ENCODE measurements around the gene ADAMTS18.
"Not testable (repeated sequence)": the region's sequence is repeated elsewhere in the genome, so short reads cannot be mapped to it uniquely, and the experiment has no call there.

Gene ADAMTS18

DNA sequence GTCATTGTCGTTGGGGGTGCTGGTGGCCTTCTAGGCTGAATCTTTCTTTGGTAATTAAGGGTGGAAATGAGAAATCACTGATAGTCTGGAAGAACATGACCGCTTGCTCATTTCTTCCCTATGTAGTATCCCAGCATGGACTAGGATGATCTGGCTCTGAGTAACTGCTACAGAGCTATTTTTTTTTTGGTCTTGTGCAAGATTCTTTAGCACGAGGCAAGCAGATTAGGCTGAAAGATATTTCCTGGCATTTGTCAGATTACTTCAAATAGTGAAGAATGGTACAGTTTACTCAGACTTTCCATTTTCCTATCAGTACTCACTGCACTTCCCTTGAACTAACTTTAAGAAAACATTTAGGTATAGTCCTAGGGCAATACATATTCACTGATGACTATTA, 146.6 kb downstream of the ADAMTS18 start:
- no peak for DNase-seq (ENCODE audit: low read depth in 3 of 3)

DNA sequence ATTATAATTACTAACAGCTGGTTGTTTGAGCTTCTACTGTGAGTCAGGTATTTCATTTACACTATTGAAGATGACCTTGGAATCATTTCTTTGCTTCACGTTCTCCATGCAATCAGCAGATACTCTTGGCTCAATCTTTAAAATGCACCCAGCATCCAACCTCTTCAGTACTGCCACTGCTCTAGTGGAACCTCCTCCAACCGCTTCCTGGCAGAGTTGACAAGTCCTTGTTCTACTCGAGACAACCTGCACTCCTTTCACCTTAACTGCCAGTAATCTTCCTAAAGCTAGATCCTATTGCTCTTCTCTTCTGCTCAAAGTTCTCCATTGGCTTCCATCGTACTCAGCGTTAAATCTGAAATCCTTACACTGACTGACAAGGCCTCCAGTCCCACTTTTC, 149.2 kb downstream of the ADAMTS18 start:
- no peak for DNase-seq (ENCODE audit: low read depth in 3 of 3)

DNA sequence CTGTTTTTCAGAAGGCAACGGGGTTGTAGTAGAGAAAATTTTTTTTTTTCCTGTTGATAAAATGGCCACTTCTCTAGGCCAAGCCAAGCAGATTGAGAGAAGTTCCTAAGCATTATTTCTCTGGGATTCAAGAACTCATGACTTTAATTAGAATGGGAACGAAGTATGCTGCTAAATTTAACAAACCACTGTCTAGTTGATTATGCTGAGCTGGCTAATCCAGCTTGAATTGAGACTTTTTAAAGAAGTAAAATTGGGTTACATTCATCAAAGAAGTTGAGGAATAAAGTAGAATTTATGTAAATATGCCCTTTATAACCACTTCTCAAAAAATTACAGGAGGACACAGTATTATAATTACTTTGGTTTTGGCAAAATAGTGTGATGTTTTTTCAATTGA, 152.5 kb downstream of the ADAMTS18 start:
- DNase-seq (ENCODE audit: low read depth in 3 of 3), result no peak

DNA sequence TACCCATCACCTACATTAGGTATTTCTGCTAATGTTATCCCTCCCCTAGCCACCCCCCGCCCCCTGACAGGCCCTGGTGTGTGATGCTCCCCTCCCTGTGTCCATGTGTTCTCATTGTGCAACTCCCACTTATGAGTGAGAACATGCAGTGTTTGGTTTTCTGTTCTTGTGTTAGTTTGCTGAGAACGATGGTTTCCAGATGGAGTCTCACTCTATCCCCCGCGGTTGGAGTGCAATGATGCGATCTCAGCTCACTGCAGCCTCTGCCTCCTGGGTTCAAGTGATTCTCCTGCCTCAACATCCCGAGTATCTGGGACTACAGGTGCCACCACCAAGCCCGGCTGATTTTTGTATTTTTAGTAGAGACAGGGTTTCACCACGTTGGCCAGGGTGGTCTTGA, 155.5 kb downstream of the ADAMTS18 start:
- not testable (repeated sequence) for DNase-seq (ENCODE audit: low read depth in 3 of 3)

DNA sequence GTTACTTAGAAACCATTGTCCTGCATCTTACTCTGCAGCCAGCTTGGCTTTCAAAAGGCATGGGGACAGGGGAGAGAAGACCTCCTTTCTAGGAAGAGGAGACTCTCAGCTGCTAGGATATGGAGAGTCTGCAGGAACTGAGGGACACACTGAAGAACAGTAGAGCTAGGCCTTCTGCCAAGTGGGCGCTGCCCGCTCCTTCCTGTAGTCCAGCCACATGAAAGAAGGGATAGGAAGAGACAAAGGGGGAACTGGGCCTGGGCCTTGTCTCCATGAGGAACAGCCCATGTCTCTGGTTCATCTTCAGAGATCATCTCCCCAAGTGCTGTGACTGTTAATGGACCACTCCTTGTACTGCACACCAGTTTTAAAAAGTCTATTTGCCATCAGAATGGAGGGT, 157.3 kb downstream of the ADAMTS18 start:
- DNase-seq (ENCODE audit: low read depth in 3 of 3), result no peak

DNA sequence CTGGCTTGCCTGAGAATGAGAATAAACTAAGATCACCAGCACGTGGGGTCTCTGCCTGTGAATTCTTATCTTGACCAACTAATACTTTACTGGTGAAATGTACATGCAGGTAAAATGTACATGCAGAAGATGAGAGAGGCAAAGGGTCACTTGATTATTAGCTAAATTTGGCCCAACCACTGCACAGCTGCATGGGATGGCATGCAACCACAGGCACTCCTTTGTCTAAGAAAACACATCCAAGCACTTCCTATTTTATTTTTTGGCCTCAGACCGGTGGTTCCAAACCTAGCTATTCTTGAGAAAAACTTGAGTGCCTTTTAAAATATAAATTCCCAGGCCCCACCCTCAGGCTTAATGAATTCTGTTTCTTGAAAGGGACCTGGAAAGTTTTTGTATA, 157.7 kb downstream of the ADAMTS18 start:
- no peak for DNase-seq (ENCODE audit: low read depth in 3 of 3)

DNA sequence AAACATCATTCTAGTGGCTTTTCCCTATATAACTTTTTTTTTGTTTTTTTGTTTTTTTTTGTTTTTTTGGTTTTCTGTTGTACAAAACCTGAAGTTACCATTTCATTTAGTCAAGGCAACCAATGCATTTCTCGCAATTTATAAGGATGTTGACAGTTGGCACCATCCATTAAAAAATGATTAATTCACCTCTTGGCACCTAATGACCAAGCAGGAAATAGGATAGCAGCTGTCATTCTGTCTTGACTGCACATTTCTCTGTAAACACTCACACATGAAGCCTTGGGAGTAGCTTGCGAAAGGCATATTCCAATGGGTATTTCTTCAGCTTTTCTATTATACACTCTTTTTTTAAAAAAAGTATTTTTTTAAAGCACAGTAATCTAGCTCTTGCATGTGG, 158.2 kb downstream of the ADAMTS18 start:
- no peak for DNase-seq (ENCODE audit: low read depth in 3 of 3)

DNA sequence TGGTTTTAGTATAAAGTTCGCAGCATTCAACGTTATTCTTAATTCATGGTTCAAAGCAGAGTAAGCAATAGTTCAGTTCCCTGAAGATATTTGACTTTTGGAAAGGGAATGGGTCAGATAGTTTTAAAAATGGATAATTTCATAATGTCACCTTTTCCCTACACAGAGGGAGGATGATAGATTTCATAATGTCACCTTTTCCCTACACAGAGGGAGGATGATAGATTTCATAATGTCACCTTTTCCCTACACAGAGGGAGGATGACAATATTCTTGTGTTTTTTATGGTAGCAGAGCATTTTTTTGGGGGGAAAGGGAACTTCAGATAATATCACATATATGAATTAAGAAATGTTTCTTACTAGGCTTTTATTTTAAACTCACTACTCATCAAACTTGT, 159.5 kb downstream of the ADAMTS18 start:
- not testable (repeated sequence) for DNase-seq (ENCODE audit: low read depth in 3 of 3)

DNA sequence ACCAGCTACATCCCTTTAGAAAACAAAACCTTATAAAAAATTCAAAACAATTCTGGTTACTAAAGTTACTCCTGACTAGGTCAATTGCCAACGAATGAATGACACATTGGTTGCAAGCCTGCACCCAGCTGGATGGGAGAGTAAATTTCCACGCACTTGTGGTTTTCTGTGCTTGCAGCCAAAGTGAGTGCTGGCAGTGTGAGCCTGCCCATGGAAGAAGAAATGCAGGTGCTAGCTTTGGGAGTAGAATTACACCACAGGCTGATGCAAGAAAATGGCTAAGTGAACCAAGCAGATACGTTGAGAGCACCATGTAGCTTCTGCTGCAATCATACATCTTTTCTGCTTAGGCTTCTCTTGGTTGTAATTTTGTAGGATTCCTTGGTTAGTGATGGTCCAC, 161.0 kb downstream of the ADAMTS18 start:
- DNase-seq (ENCODE audit: low read depth in 3 of 3), result no peak

DNA sequence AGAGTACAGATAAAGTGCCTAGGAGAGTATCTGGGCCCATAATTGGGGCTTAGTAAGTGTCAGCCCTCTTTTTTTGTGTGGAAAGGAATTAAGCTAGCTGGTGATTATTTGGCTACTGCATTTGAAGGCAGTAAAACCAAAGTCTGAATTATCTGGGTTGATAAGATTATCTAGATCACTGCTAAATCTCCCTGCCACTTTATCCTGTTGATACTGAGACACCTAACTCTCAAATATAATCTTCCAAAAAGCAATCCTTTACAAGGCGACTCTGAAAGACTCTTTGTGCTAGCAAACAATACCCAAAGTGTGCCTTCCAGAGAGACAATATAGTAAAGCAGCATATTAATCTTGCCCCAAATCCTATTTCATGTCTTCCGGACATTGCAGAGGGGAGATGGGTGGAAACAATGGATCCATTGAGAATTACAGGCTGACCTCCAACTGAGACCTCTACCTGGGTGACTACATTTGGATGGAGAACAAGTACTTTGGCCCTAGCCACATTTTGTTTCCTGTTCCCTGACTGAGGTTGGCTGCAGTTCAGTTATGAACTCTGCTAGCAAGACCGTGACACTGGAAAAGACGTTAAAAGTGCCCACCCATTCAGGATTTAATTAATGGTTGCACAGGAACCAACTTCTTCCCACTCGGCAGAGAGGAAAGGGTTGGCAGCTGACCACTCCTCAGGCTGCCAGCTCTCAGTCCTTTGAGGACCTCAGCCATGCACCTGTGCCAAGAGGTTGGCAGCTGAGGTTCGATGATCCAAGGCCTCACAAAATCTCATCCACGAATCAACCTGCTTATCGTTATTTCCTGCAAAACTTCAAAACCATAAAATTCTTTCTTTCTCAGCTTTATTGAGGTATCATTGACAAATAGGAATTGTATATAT, 163.1 kb downstream of the ADAMTS18 start:
- no peak for DNase-seq (ENCODE audit: low read depth in 3 of 3)

DNA sequence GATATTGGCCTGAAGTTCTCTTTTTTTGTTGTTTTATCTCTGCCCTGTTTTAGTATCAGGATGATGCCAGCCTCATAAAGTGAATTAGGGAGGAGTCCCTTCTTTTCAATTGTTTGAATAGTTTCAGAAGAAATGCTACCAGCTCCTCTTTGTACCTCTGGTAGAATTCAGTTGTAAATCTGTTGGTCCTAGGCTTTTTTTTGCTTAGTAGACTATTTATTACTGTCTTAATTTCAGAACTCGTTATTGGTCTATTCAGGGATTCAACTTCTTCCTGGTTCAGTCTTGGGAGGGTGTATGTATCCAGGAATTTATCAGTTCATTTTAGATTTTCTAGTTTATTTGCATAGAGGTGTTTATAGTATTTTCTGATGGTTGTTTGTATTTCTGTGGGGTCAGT, 168.6 kb downstream of the ADAMTS18 start:
- DNase-seq (ENCODE audit: low read depth in 3 of 3), result not testable (repeated sequence)

DNA sequence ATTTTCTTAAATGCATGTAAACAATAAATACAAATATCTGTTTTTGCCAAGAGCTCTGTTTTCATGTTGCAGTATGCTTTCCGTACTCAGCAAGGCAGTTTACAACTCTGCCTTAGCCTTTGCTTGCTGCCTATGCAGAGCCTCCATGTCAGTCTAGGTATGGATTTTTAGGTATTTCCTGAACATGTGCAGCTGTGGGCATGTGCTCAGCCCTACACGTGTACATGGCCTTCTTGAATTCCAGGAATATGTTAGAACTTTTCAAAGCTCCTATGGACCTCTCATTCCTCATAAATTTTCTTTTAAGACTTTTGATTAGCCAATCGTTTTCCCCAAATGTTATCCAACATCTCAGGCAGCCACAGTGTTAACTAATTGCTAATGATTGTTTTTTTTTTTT, 171.9 kb downstream of the ADAMTS18 start:
- no peak for DNase-seq (ENCODE audit: low read depth in 3 of 3)

DNA sequence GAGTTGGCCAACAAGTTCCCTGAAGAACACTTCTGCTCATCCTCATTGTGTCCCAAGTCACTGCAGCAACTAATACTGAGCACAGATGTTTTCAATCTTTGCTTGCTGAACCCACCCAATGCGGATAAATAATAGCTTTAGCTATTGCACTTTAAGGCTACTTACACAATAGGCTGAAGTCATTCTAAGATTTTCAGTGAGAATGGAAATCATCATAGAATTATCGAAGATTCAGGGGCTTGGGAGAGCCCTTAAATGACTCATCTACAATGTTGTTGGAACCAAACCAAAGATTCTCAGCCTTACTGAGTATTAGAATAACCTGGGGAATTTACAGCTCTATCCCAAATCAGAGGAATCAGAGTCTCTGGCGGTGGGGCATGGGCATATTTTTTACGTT, 184.4 kb downstream of the ADAMTS18 start:
- no peak for DNase-seq (ENCODE audit: low read depth in 3 of 3)

DNA sequence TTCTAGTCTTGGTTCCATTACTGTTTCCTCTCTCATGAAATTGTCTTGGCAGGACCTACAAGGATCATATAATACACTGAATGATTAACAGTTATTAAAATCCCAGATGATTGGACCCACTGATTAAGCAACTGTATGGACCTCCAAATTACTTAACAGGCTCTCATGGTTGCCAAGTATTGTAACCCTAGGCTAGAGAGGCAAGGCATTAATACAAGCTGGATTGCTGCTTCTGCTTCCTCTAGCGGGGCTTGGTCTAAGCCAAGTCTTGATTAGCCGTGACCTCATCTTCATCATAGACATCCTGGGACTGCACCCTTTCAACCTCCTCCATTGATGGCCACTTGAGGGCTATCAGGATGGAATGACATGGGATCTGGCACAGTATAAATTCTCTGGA, 188.7 kb downstream of the ADAMTS18 start:
- DNase-seq (ENCODE audit: low read depth in 3 of 3), result no peak

DNA sequence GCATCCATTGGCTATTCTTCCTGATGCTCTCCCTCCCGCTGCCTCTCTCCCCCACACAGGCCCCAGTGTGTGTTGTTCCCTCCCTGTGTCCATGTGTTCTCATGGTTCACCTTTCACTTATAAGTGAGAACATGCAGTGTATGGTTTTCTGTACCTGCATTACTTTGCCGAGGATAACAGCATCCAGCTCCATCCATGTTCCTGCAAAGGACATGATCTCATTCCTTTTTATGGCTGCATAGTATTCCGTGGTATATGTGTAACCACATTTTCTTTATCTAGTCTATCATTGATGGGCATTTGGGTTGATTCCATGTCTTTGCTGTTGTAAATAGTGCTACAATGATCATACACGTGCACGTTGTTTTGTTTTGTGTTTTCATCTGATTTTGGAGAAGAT, 192.4 kb downstream of the ADAMTS18 start:
- DNase-seq (ENCODE audit: low read depth in 3 of 3), result not testable (repeated sequence)

DNA sequence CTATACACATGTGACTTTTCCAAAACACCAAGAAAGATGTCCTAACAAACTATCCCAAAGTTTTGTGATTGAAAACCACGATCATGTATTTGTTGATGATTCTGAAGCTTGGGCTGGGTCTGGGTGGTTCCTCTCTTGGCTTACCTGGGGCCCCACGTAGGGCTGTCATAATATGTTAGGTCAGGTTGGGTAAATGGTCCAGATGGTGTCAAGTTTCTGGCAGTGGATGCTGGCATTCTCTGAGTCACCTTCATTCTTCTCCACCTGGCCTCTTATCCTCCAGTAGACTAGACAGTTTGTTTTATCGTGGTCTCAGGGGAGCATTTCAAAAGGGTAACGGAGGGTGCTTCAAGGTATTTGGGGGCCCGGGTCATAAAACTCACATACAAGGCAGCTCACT, 196.2 kb downstream of the ADAMTS18 start:
- no peak for DNase-seq (ENCODE audit: low read depth in 3 of 3)

DNA sequence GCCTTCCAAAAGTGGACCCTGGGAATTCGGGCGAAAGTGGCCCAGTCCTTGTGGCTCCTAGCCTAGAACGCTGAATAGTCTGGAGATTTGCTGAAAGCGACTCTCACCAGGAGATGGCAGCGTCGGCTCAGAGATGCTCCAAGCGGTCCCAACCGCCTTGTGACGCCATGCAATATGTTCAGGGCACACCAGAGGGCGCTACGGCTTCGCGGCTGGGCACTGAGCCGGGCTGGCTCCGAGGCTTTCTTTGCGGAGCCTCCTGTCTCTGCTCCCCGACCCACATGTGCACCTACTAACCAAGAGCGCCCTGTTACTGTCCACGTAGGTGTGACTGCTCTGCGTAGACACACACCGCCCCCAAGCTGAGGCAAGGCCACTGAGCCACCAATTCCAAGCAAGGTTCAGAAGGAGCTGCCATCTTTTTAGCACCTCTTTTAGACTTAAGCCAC, 198.7 kb downstream of the ADAMTS18 start:
- DNase-seq (ENCODE audit: low read depth in 3 of 3), result peak; percentile 77 to 86 (median 81)

DNA sequence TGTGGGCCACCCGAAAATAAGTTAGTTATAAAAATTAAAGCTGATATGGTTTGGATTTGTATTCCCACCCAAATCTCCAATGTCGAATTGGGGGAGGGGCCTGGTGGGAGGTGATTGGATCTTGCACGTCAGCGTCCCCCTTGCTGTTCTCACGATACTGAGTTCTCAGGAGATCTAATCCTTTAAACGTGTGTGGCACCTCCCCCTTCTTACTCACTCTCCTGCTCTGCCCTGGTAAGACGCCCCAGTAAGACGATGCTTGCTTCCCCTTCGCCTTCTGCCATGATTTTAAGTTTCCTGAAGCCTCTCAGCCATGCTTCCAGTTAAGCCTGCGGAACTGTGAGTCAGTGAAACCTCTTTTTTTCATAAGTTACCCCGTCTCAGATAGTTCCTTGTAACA, 200.2 kb downstream of the ADAMTS18 start:
- DNase-seq (ENCODE audit: low read depth in 3 of 3), result no peak

DNA sequence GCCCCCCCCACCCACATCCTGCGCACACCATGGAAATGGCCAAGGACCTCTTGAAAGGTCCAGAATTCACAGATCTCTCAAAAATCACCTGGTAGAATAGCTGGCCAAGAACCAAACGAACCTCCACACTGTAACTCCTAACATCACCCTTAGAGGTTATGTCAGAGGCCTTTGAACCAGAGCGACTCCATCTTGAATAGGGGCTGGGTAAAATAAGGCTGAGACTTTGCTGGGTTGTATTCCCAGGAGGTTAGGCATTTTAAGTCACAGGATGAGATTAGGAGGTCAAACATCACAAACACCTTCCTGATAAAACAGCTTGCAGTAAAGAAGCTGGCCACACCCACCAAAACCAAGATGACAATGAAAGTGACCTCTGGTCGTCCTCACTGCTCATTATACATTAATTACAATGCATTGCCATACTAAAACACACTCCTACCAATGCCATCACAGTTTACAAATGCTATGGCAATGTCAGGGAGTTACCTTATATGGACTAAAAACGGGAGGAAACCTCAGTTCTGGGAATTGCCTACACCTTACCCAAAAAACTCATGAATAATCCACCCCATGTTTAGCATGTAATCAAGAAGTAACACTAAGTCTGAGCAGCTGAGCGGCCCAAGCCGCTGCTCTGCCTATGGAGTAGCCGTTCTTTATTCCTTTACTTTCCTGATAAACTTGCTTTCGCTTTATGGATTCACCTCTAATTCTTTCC, 200.9 kb downstream of the ADAMTS18 start:
- no peak for DNase-seq (ENCODE audit: low read depth in 3 of 3)
